HFFc6 (cell line): Measurements from ENCODE around the gene CORO6. TPM values are rescaled to one million over a fixed set of nuclear protein-coding genes. Genes with fewer than 3 reads are reported as not detected.

Experiments
- DNase-seq: peaks from one replicate; pipeline ENCODE4 v3.0.0-alpha.2; 2018
- H3K27ac Mint-ChIP-seq: 2 replicates; pipeline ENCODE4 v1.8.0; 2020; ENCODE audit warnings: mild to moderate bottlenecking, mixed read lengths
- H3K27me3 Mint-ChIP-seq: 2 replicates; pipeline ENCODE4 v1.8.0; 2021; ENCODE audit warnings: mild to moderate bottlenecking, moderate library complexity, mixed read lengths; ENCODE audit not compliant: insufficient read depth
- H3K36me3 Mint-ChIP-seq: 2 replicates; pipeline ENCODE4 v1.8.0; 2021; ENCODE audit warnings: low read depth, mixed read lengths
- H3K4me1 Mint-ChIP-seq: 2 replicates; pipeline ENCODE4 v1.8.0; 2020; ENCODE audit warnings: low read depth, mixed read lengths
- H3K4me3 Mint-ChIP-seq: 2 replicates; pipeline ENCODE4 v1.8.0; 2020; ENCODE audit warnings: mild to moderate bottlenecking, moderate library complexity, mixed read lengths
- H3K9me3 Mint-ChIP-seq: 2 replicates; pipeline ENCODE4 v1.8.0; 2020; ENCODE audit warnings: mild to moderate bottlenecking, mixed read lengths
- CTCF ChIP-seq: fragments of 200-600 bp; sonication (generic); IDR thresholded peaks from 2 replicates; pipeline ENCODE4 v1.5.0; 2021; ENCODE audit warnings: antibody characterized with exemption, mild to moderate bottlenecking
- total RNA-seq, 6 experiments: library from RNA; stranded (reverse); fragmentation: NEBNext Ultra II Directional; extraction: Animal tissue kit (Norgen Biotek cat#: 25700); gene quantifications; 2 replicates in 1 of 6; 3 replicates in 5 of 6; pipeline ENCODE4 v1.2.3, GENCODE V29; 2021

CORO6 gene
- total RNA-seq, 6 experiments from 2014 or later = 4.6 to 6.1 (median 5.4) TPM

DNA sequence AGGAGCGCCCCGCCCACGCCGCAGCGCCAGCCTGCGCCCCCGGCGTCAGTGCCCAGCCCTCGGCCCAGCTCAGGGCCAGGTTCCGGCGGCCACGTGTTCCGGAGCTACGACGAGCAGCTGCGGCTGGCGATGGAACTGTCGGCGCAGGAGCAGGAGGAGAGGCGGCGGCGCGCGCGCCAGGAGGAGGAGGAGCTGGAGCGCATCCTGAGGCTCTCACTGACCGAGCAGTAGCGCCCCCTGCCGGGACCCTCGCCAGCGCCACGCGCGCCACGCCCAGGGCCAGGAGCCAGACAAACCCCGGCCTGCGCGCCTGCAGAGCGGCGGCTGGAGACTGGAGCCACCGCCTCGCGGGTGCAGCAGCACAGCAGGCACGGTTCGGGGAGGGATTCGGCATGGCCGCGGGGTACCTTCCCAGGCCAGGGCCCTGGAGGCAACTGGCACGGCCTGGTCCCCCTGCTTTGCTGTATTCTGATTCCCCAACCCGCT is 9.3 kb downstream of the CORO6 start:
- Mint-ChIP-seq H3K27ac (no peak overlapping the region), H3K36me3 (no peaks in the 10 kb centered on the region), H3K27me3 (peaks cover 2% of the 10 kb centered on the region; the same call in 1 of the 2 replicates), H3K4me3 (no peak overlapping the region; the same call in 1 of the 2 replicates), H3K9me3 (no peaks in the 10 kb centered on the region), H3K4me1 (peaks cover 25% of the 10 kb centered on the region)
- DNase-seq = no peak
- peak; percentile 81 for TF ChIP-seq CTCF

GRCh38 chr17:29612404-29613280 is 10.1 kb downstream of the CORO6 start:
- Mint-ChIP-seq H3K27me3 (peaks cover 5% of the 10 kb centered on the region; the same call in 1 of the 2 replicates), H3K36me3 (no peaks in the 10 kb centered on the region), H3K4me3 (no peak overlapping the region), H3K4me1 (peaks cover 25% of the 10 kb centered on the region), H3K27ac (no peak overlapping the region), H3K9me3 (no peaks in the 10 kb centered on the region)
- no peak for DNase-seq
- TF ChIP-seq CTCF = no peak

DNA sequence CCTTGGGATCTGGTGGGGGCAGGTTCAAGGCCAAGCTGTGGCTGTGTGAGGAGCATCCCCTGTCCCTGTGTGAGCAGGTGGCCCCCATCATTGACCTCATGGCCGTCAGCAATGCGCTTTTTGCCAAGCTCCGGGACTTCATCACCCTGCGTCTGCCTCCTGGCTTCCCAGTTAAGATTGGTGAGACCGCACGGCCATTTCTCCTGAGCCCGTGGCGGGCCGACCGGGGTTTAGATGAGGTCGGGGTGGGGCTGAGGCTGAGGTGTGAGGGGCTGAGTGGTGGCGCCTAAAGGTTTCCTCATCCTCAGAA is 10.7 kb downstream of the CORO6 start:
- H3K36me3 Mint-ChIP-seq = no peaks in the 10 kb centered on the region
- H3K4me1 Mint-ChIP-seq = peaks cover 19% of the 10 kb centered on the region
- no peak for TF ChIP-seq CTCF
- no peak for DNase-seq
- peaks cover 6% of the 10 kb centered on the region; the same call in 1 of the 2 replicates for H3K27me3 Mint-ChIP-seq
- no peak overlapping the region for H3K27ac Mint-ChIP-seq
- H3K4me3 Mint-ChIP-seq = no peak overlapping the region
- H3K9me3 Mint-ChIP-seq = no peaks in the 10 kb centered on the region

GRCh38 chr17:29611351-29612093 is 11.2 kb downstream of the CORO6 start:
- TF ChIP-seq CTCF = no peak
- Mint-ChIP-seq H3K4me3 (no peak overlapping the region), H3K4me1 (peaks cover 15% of the 10 kb centered on the region), H3K27me3 (peaks cover 7% of the 10 kb centered on the region; the same call in 1 of the 2 replicates), H3K9me3 (no peaks in the 10 kb centered on the region), H3K36me3 (no peaks in the 10 kb centered on the region), H3K27ac (no peak overlapping the region)
- no peak for DNase-seq

- no peak for TF ChIP-seq CTCF
- peaks cover 9% of the 10 kb centered on the region for H3K4me1 Mint-ChIP-seq
- peaks cover 5% of the 10 kb centered on the region; the same call in 1 of the 2 replicates for H3K27me3 Mint-ChIP-seq
- DNase-seq = no peak
- H3K27ac Mint-ChIP-seq = no peak overlapping the region
- no peak overlapping the region for H3K4me3 Mint-ChIP-seq
- H3K36me3 Mint-ChIP-seq = no peaks in the 10 kb centered on the region
- H3K9me3 Mint-ChIP-seq = no peaks in the 10 kb centered on the region
These were observed 12.3 kb downstream of the CORO6 start for GRCh38 chr17:29610395-29610794.
